GM23248 (cell line): ENCODE results near the gene SLC15A4. TPM values are rescaled to one million over a fixed set of nuclear protein-coding genes. Genes with fewer than 3 reads are reported as not detected.

Source experiments
- DNase-seq: peaks from one replicate; pipeline ENCODE4 v3.0.0-alpha.2; 2015
- H2AFZ ChIP-seq: fragments of 200-600 bp; sonication (generic); 2 replicates; pipeline ENCODE4 v1.6.1; 2016; ENCODE audit warnings: antibody characterized with exemption
- H3F3A ChIP-seq: fragments of 200-600 bp; sonication (generic); 2 replicates; pipeline ENCODE4 v1.6.1; 2016; ENCODE audit warnings: mild to moderate bottlenecking, antibody characterized with exemption, mixed run types; ENCODE audit not compliant: insufficient read depth
- H3K27ac ChIP-seq: fragments of 200-600 bp; sonication (generic); 2 replicates; pipeline ENCODE4 v1.5.1; 2016; ENCODE audit warnings: mild to moderate bottlenecking
- H3K27me3 ChIP-seq: fragments of 200-600 bp; sonication (generic); replicated peaks from 2 replicates; pipeline ENCODE4 v1.6.1; 2016; ENCODE audit warnings: mild to moderate bottlenecking; ENCODE audit not compliant: insufficient read depth
- H3K36me3 ChIP-seq: fragments of 200-600 bp; sonication (generic); 2 replicates; pipeline ENCODE4 v1.6.1; 2016; ENCODE audit warnings: low read depth, mild to moderate bottlenecking
- H3K4me1 ChIP-seq: fragments of 200-600 bp; sonication (generic); 2 replicates; pipeline ENCODE4 v1.6.1; 2016; ENCODE audit warnings: mild to moderate bottlenecking; ENCODE audit not compliant: insufficient read depth
- H3K4me2 ChIP-seq: fragments of 200-600 bp; sonication (generic); one replicate; pipeline ENCODE4 v1.6.1; 2016; ENCODE audit warnings: mild to moderate bottlenecking; ENCODE audit not compliant: unreplicated experiment
- H3K4me3 ChIP-seq: fragments of 200-600 bp; sonication (generic); 2 replicates; pipeline ENCODE4 v1.5.1; 2016; ENCODE audit warnings: mild to moderate bottlenecking
- H3K79me2 ChIP-seq: fragments of 200-600 bp; sonication (generic); 2 replicates; pipeline ENCODE4 v1.6.1; 2016; ENCODE audit warnings: mild to moderate bottlenecking; ENCODE audit not compliant: insufficient read depth
- H3K9ac ChIP-seq: fragments of 200-600 bp; sonication (generic); 2 replicates; pipeline ENCODE4 v1.6.1; 2016; ENCODE audit warnings: mild to moderate bottlenecking
- H3K9me2 ChIP-seq: fragments of 200-600 bp; sonication (generic); 2 replicates; pipeline ENCODE4 v1.6.1; 2016; ENCODE audit warnings: mixed run types, mild to moderate bottlenecking, moderate library complexity; ENCODE audit not compliant: insufficient read depth
- H3K9me3 ChIP-seq: fragments of 200-600 bp; sonication (generic); one replicate; pipeline ENCODE4 v1.6.1; 2017; ENCODE audit warnings: low read depth
- H4K20me1 ChIP-seq: fragments of 200-600 bp; sonication (generic); 2 replicates; pipeline ENCODE4 v1.6.0; 2016; ENCODE audit not compliant: insufficient read depth
- EZH2 ChIP-seq: fragments of 200-600 bp; sonication (generic); IDR thresholded peaks from 2 replicates; pipeline ENCODE4 v1.6.1; 2018; ENCODE audit warnings: antibody characterized with exemption, mild to moderate bottlenecking; ENCODE audit not compliant: insufficient read depth, poor library complexity, severe bottlenecking
- EZH2phosphoT487 ChIP-seq: fragments of 200-600 bp; sonication (generic); IDR thresholded peaks from 2 replicates; pipeline ENCODE4 v1.6.1; 2018; ENCODE audit warnings: antibody characterized with exemption, moderate library complexity, mild to moderate bottlenecking, low read depth; ENCODE audit not compliant: insufficient read depth
- WGBS, 2 experiments: methylation state at CpG; one replicate each; pipeline ENCODE4 v1.1.6; 2015 to 2017; ENCODE audit warnings: low lambda C conversion rate in 2 of 2, low coverage in 1 of 2; ENCODE audit errors: missing lambda C conversion rate in 2 of 2; 5-methylcytosine and 5-hydroxymethylcytosine counted together
- in situ Hi-C: fragments of 300-500 bp; cut with MboI; formaldehyde crosslinking; loops from 2 replicates; pipeline ENCODE4 v1.15.0; 2020
- polyA plus RNA-seq: library from polyadenylated mRNA; unstranded; fragments of >200 nt; fragmentation: Nextera tagmentation; extraction: Ambion mirVana; gene quantifications from 2 replicates; pipeline ENCODE4 v1.2.1, GENCODE V29; 2016
- total RNA-seq: library from RNA; depleted of rRNA; stranded (reverse); fragments of >200 nt; shearing (Covaris generic); gene quantifications from 2 replicates; pipeline ENCODE4 v1.2.3, GENCODE V29; 2014

SLC15A4 gene
- total and polyA plus RNA-seq, 2 experiments from 2014 or later, result 5.7 to 50.3 TPM

- H3K9ac ChIP-seq, result no peak overlapping the region
- H2AFZ ChIP-seq, result no peak overlapping the region
- no peaks in the 10 kb centered on the region for H3K79me2 ChIP-seq
- peaks cover 9% of the 10 kb centered on the region for H3F3A ChIP-seq
- H3K9me2 ChIP-seq, result no peaks in the 10 kb centered on the region
- no peak overlapping the region for H3K4me2 ChIP-seq
- H3K27ac ChIP-seq, result no peak overlapping the region
- in situ Hi-C loops, result no loop called here
- H3K4me3 ChIP-seq, result no peak overlapping the region
- H3K4me1 ChIP-seq, result 0 out of 2 replicates have a peak, but pooled peaks cover 4% of the 10 kb centered on the region
- no peaks in the 10 kb centered on the region for H3K9me3 ChIP-seq
- no peaks in the 10 kb centered on the region for H3K27me3 ChIP-seq
- H4K20me1 ChIP-seq, result no peaks in the 10 kb centered on the region; the same call in 1 of the 2 replicates
- no peak for DNase-seq
- no peaks in the 10 kb centered on the region for H3K36me3 ChIP-seq
- no peak for TF ChIP-seq EZH2
These were observed 43.9 kb downstream of the SLC15A4 start for GRCh38 chr12:128779901-128780300.

DNA sequence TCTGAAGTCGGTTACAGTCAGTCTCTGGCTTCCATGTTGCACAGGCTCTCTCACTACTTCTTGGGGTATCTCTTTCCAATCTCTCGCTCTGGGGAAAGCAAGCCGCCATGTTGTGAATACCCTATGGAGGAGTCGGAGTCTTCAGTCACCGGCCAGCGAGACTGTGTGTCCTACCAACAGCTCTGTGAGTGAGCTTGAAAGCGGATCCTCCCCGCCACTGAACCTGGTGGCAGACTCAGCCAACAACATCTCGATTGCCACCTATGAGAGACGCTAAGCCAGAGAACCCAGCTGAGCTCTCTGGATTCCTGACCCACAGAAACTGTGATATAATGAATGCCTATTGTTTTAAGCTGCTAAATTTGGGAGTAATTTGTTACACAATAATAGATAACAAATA is 51.5 kb downstream of the SLC15A4 start:
- Histone ChIP-seq H3K4me2 (no peak overlapping the region), H3K27ac (no peak overlapping the region), H3K9me3 (no peaks in the 10 kb centered on the region), H4K20me1 (no peaks in the 10 kb centered on the region), H3K79me2 (no peaks in the 10 kb centered on the region), H3K9me2 (no peaks in the 10 kb centered on the region), H3K9ac (no peak overlapping the region), H3K4me3 (no peak overlapping the region), H3K27me3 (peaks cover 10% of the 10 kb centered on the region), H3K36me3 (no peaks in the 10 kb centered on the region), H2AFZ (no peak overlapping the region), H3F3A (no peaks in the 10 kb centered on the region), H3K4me1 (no peaks in the 10 kb centered on the region)
- WGBS, 2 experiments, result 61 to 64% methylated on average over 10 of the region's 10 CpGs
- in situ Hi-C loops, result no loop called here
- TF ChIP-seq EZH2, result no peak
- no peak for TF ChIP-seq EZH2phosphoT487
- DNase-seq, result no peak

DNA sequence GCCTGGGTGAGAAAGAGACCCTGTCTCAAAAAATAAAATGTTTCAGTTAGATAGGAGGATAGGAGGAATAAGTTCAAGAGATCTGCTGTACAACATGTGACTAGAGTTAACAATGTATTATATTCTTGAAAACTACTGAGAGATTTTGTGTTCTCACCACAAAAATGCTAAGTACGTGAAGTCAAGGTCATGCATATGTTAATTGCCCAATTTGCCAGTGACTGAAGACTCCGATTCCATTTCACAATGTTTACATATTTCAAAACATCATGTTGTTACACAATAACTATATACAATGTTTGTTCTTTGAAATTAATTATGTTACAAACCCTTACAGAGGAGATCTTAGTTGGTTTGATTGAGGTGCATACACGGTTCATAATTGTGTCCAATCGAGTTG is 52.1 kb downstream of the SLC15A4 start:
- Histone ChIP-seq H3K4me3 (no peak overlapping the region), H3K4me1 (no peaks in the 10 kb centered on the region), H3F3A (no peaks in the 10 kb centered on the region), H3K79me2 (no peaks in the 10 kb centered on the region), H4K20me1 (no peaks in the 10 kb centered on the region), H2AFZ (no peak overlapping the region), H3K9me2 (no peaks in the 10 kb centered on the region), H3K4me2 (no peak overlapping the region), H3K36me3 (no peaks in the 10 kb centered on the region), H3K9me3 (no peaks in the 10 kb centered on the region), H3K27me3 (peaks cover 10% of the 10 kb centered on the region), H3K9ac (no peak overlapping the region), H3K27ac (no peak overlapping the region)
- DNase-seq, result peak; percentile 43
- in situ Hi-C loops, result no loop called here
- 14 to 18% methylated on average over 4 of the region's 4 CpGs for WGBS, 2 experiments
- TF ChIP-seq EZH2, result no peak
- TF ChIP-seq EZH2phosphoT487, result no peak

GRCh38 chr12:128767518-128767917 is 56.2 kb downstream of the SLC15A4 start:
- no peaks in the 10 kb centered on the region for H3K9me3 ChIP-seq
- H3K4me1 ChIP-seq, result no peaks in the 10 kb centered on the region
- H3K4me3 ChIP-seq, result no peak overlapping the region
- no peaks in the 10 kb centered on the region for H4K20me1 ChIP-seq
- H3K79me2 ChIP-seq, result no peaks in the 10 kb centered on the region
- no peaks in the 10 kb centered on the region for H3F3A ChIP-seq
- TF ChIP-seq EZH2phosphoT487 (no peak), EZH2 (no peak)
- no peak overlapping the region for H3K9ac ChIP-seq
- no peaks in the 10 kb centered on the region for H3K9me2 ChIP-seq
- in situ Hi-C loops, result no loop called here
- H3K27me3 ChIP-seq, result peaks cover 10% of the 10 kb centered on the region
- no peak overlapping the region for H3K4me2 ChIP-seq
- DNase-seq, result no peak
- H2AFZ ChIP-seq, result no peak overlapping the region
- H3K27ac ChIP-seq, result no peak overlapping the region
- H3K36me3 ChIP-seq, result no peaks in the 10 kb centered on the region
- 9% methylated on average over 9 of the region's 9 CpGs for WGBS, 2 experiments
